Sigmoid colon (tissue), 7 donors: ENCODE data around the gene CNOT4. TPM values are rescaled to one million over a fixed set of nuclear protein-coding genes. Genes with fewer than 3 reads are reported as not detected.

Experiments
- DNase-seq: peaks from one replicate; pipeline ENCODE4 v3.0.0-alpha.2; 2019
- H3K27ac ChIP-seq, 4 donors: fragments of 200-600 bp; sonication (generic); one replicate each; pipeline ENCODE4 v1.5.1; 2016 to 2019; ENCODE audit warnings: mild to moderate bottlenecking in 1 of 4
- H3K27me3 ChIP-seq, 3 donors: fragments of 200-600 bp; sonication (generic); one replicate each; pipeline ENCODE4 v1.5.1; 2019; ENCODE audit warnings: mild to moderate bottlenecking in 1 of 3
- H3K36me3 ChIP-seq, 4 donors: fragments of 200-600 bp; sonication (generic); one replicate each; pipeline ENCODE4 v1.5.1; 2016 to 2019
- H3K4me1 ChIP-seq, 4 donors: fragments of 200-600 bp; sonication (generic); one replicate each; pipeline ENCODE4 v1.5.1; 2017 to 2019
- H3K4me3 ChIP-seq, 4 donors: fragments of 200-600 bp; sonication (generic); one replicate each; pipeline ENCODE4 v1.5.1; 2017 to 2019; ENCODE audit warnings: mild to moderate bottlenecking in 2 of 4, moderate library complexity in 1 of 4
- H3K9me3 ChIP-seq, 4 donors: fragments of 200-600 bp in 3 of 4; sonication (generic) in 3 of 4; one replicate each; pipeline versions ENCODE4 v1.5.1 to v1.6.1; 2013 to 2019
- CTCF ChIP-seq, 4 experiments: fragments of 450-650 bp in 3 of 4; fragments of 200-600 bp in 1 of 4; IDR thresholded peaks; one replicate each; pipeline ENCODE4 v1.5.1; 2016 to 2019; ENCODE audit warnings: antibody characterized with exemption in 4 of 4, mild to moderate bottlenecking in 3 of 4, moderate library complexity in 2 of 4
- EP300 ChIP-seq, 4 donors: sonication (generic); formaldehyde crosslinking; IDR thresholded peaks; one replicate each; pipeline ENCODE4 v1.6.1; 2017; ENCODE audit warnings: antibody characterized with exemption in 4 of 4
- POLR2A ChIP-seq, 2 donors: fragments of 450-650 bp; IDR thresholded peaks; one replicate each; pipeline ENCODE4 v1.6.1; 2016; ENCODE audit warnings: antibody characterized with exemption in 2 of 2, mild to moderate bottlenecking in 2 of 2, moderate library complexity in 2 of 2
- POLR2AphosphoS5 ChIP-seq, 4 donors: sonication (generic); formaldehyde crosslinking; IDR thresholded peaks; one replicate each; pipeline ENCODE4 v1.6.1; 2017; ENCODE audit warnings: antibody characterized with exemption in 4 of 4
- WGBS, 2 donors: extraction: QIAGEN DNeasy Blood & Tissue Kit; methylation state at CpG; one replicate each; pipeline ENCODE4 v1.1.7; 2013; 5-methylcytosine and 5-hydroxymethylcytosine counted together
- intact Hi-C: fragments of 100-400 bp; cut with DNase I; formaldehyde crosslinking; loops from one replicate; pipeline ENCODE4 v1.15.1; 2023
- polyA plus RNA-seq, 3 donors: library from polyadenylated mRNA; stranded (reverse); fragments of 200-250 nt; gene quantifications; one replicate each; pipeline ENCODE4 v1.2.3, GENCODE V29; 2013
- total RNA-seq, 4 donors: library from RNA; depleted of rRNA; stranded (reverse); fragments of >200 nt; gene quantifications; one replicate each; pipeline ENCODE4 v1.1.0, GENCODE V29; 2016
- donor health status: healthy with polysubstance abuse.
- donor health status: Bipolar disorder and iron deficiency.
- donor health status: healthy.

The CNOT4 gene
- total and polyA plus RNA-seq, 7 donors, result 4.2 to 31.6 (median 23.5) TPM

- Histone ChIP-seq H3K27ac (no peak overlapping the region), H3K9me3 (no peaks in the 10 kb centered on the region), H3K4me1 (no peaks in the 10 kb centered on the region), H3K27me3 (no peaks in the 10 kb centered on the region), H3K36me3 (peaks cover 0 to 17% (median 0%) of the 10 kb centered on the region in 4 donors), H3K4me3 (no peak overlapping the region)
- no peak for TF ChIP-seq POLR2AphosphoS5 (IDR thresholded peaks at IDR 0.05)
- TF ChIP-seq CTCF (IDR thresholded peaks at IDR 0.05), result no peak
- TF ChIP-seq EP300 (IDR thresholded peaks at IDR 0.05), result no peak
- TF ChIP-seq POLR2A (IDR thresholded peaks at IDR 0.05), result no peak
- no peak for DNase-seq
- 87 to 92% methylated on average over 3 of the region's 3 CpGs for WGBS, 2 donors
- intact Hi-C loops, result no loop called here
These were observed 106.6 kb downstream of the CNOT4 start for GRCh38 chr7:135403302-135403701.

GRCh38 chr7:135397689-135398088 lies 112.2 kb downstream of the CNOT4 start:
- H3K36me3 ChIP-seq, result peaks cover 0 to 31% (median 11%) of the 10 kb centered on the region in 4 donors
- no peaks in the 10 kb centered on the region for H3K9me3 ChIP-seq
- no peaks in the 10 kb centered on the region for H3K27me3 ChIP-seq
- no peak for TF ChIP-seq POLR2A (IDR thresholded peaks at IDR 0.05)
- TF ChIP-seq EP300 (IDR thresholded peaks at IDR 0.05), result no peak
- no peak for TF ChIP-seq CTCF (IDR thresholded peaks at IDR 0.05)
- TF ChIP-seq POLR2AphosphoS5 (IDR thresholded peaks at IDR 0.05), result no peak
- H3K4me1 ChIP-seq, result no peaks in the 10 kb centered on the region
- intact Hi-C loops, result no loop called here
- DNase-seq, result no peak
- no peak overlapping the region for H3K4me3 ChIP-seq
- no peak overlapping the region for H3K27ac ChIP-seq

- Histone ChIP-seq H3K36me3 (peaks cover 0 to 32% (median 13%) of the 10 kb centered on the region in 4 donors), H3K27ac (no peak overlapping the region), H3K4me1 (peaks cover 0 to 10% (median 2%) of the 10 kb centered on the region in 4 donors), H3K27me3 (no peaks in the 10 kb centered on the region), H3K9me3 (no peaks in the 10 kb centered on the region), H3K4me3 (no peak overlapping the region)
- intact Hi-C loops, result no loop called here
- DNase-seq, result no peak
- 48 to 79% methylated on average over 4 of the region's 4 CpGs for WGBS, 2 donors
- TF ChIP-seq CTCF (IDR thresholded peaks at IDR 0.05) (no peak), EP300 (IDR thresholded peaks at IDR 0.05) (no peak)
These were observed 117.2 kb downstream of the CNOT4 start for GRCh38 chr7:135392701-135393100.

GRCh38 chr7:135391514-135391913 lies 118.4 kb downstream of the CNOT4 start:
- no peaks in the 10 kb centered on the region for H3K27me3 ChIP-seq
- H3K9me3 ChIP-seq, result no peaks in the 10 kb centered on the region
- WGBS, 2 donors, result 91 to 93% methylated on average over 3 of the region's 3 CpGs
- H3K4me1 ChIP-seq, result peaks cover 0 to 10% (median 2%) of the 10 kb centered on the region in 4 donors
- H3K36me3 ChIP-seq, result peaks cover 0 to 32% (median 13%) of the 10 kb centered on the region in 4 donors
- no peak overlapping the region for H3K27ac ChIP-seq
- intact Hi-C loops, result no loop called here
- no peak for TF ChIP-seq EP300 (IDR thresholded peaks at IDR 0.05)
- no peak for TF ChIP-seq POLR2A (IDR thresholded peaks at IDR 0.05)
- no peak for TF ChIP-seq CTCF (IDR thresholded peaks at IDR 0.05)
- TF ChIP-seq POLR2AphosphoS5 (IDR thresholded peaks at IDR 0.05), result no peak
- no peak for DNase-seq
- no peak overlapping the region for H3K4me3 ChIP-seq

GRCh38 chr7:135390829-135391228 lies 119.1 kb downstream of the CNOT4 start:
- Histone ChIP-seq H3K9me3 (no peaks in the 10 kb centered on the region), H3K4me3 (no peak overlapping the region), H3K36me3 (peaks cover 0 to 32% (median 13%) of the 10 kb centered on the region in 4 donors), H3K4me1 (peaks cover 0 to 10% (median 2%) of the 10 kb centered on the region in 4 donors), H3K27ac (no peak overlapping the region), H3K27me3 (no peaks in the 10 kb centered on the region)
- DNase-seq, result no peak
- TF ChIP-seq POLR2A (IDR thresholded peaks at IDR 0.05), result no peak
- no peak for TF ChIP-seq POLR2AphosphoS5 (IDR thresholded peaks at IDR 0.05)
- no peak for TF ChIP-seq CTCF (IDR thresholded peaks at IDR 0.05)
- no peak for TF ChIP-seq EP300 (IDR thresholded peaks at IDR 0.05)
- intact Hi-C loops, result no loop called here
